ENCODE results near the gene CTBP2. TPM values are rescaled to one million over a fixed set of nuclear protein-coding genes. Genes with fewer than 3 reads are reported as not detected.
A peak's percentile ranks its signal among the peaks of the same experiment; 100 is the strongest.
"Not testable (repeated sequence)": the region's sequence is repeated elsewhere in the genome, so short reads cannot be mapped to it uniquely, and the experiment has no call there.

Gene CTBP2
- total RNA-seq, 1 donor from 2014 or later, result 46.9 TPM

DNA sequence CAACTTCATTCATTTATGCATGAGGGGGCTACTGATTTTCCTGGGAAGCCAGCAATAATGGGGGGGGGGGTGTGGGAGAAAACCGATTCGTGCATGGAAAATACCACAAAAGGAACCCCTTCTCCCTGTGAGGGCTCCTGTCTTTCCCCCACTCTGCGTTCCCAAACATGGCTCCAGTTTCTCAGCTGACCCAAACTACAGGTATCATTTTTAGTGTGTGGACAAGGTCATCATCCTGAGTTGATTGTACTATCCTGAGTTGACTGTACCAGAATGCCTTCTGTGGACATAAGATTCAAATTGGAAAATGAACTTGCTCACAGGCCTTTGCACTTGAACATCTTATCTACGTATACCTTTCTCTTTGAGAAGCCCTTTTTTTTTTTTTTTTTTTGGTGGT, 168.5 kb downstream of the CTBP2 start:
- intact Hi-C loops (cut with DNase I), result loop anchor here (10.0 kb wide), 1 partner anchor 53 kb away; no protein-coding TSS in a partner anchor
- DNase-seq (ENCODE audit: low spot score), result no peak
- no peak for ATAC-seq

DNA sequence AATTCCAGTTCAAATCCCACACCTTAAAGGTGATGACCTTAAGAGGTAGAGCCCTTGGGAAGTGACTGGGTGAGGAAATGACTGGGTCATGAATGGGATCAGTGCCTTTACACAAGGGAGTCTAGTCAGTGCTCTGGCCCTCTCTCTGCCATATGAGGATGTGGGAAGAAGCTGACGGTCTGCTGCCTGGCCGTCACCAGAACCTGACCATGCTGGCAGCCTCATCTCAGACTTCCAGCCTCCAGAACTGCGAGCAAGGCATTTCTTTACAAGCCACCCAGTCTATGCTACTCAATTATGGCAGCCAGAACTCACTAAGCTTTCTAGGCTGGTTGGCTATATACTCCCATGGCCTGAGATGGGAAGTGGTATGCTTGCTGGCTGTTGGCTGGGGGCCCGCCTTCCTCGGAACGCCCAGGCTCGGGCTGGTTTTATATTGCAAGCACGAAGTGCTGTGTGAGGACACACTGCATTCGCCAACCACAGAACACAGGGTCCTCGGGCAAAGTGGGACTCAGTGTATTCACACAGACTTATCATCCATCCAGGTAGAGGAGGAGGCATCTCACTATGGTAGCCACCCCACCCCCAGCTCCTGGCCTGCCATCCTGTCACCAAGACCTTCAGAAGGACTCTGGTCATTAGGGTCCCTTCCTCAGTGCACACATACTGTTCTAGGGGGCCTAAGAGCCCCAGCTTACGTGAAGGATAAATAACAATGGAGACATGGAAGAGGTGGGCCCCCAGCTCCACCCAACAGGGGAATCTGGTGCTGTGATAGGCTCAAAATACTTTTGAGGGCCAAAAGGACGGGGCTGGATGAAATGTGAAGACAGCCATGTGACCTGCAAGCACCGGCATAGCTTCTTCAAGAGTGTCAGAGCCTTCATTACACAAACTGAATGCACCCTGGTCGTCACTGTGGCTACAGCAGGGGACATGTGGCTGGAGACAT, 169.4 kb downstream of the CTBP2 start:
- DNase-seq (ENCODE audit: low spot score), result no peak
- intact Hi-C loops (cut with DNase I), result loop anchor here (10.0 kb wide), 1 partner anchor 54 kb away; no protein-coding TSS in a partner anchor
- ATAC-seq, result no peak

DNA sequence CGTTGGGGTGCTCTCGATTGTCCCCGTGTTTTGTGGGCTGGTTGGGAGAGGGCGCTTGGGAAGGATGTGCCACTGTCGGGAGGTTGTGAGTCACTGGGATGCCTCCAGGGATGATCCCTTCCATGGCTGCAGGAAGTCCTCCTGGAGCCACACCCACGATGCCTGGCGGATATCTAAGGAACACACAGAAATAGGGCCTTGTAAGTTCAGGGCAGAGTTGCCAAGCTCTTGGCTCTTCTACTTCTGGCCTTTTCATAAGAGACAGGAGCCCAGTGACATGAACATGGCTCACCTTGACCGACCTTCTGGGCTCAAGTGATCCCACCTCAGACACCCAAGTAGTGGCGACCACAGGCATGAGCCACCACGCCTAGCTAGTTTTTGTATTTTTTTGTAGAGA, 170.8 kb downstream of the CTBP2 start:
- DNase-seq (ENCODE audit: low spot score) (no peak), ATAC-seq (no peak)
- intact Hi-C loops (cut with DNase I), result no loop called here

DNA sequence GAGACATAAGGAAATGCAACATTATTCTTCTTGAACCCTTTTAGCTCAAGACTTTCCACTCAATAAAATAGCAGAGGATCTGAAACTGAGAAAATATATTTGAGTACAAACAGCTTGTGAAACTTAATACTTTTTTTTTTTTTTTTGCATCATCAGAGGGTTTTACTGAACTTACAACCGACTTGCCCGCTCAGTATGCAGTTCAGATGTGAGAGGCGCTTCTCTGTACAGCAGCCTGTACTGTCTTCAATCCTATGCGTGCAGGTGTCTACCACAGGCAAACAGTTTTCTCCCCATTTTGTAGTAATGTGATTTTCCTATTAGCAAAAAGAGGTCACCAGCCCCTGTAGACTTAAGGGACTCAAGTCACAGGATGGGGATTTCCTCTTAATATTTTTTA, 171.6 kb downstream of the CTBP2 start:
- DNase-seq (ENCODE audit: low spot score); ATAC-seq; intact Hi-C loops (cut with DNase I): not testable (repeated sequence)

DNA sequence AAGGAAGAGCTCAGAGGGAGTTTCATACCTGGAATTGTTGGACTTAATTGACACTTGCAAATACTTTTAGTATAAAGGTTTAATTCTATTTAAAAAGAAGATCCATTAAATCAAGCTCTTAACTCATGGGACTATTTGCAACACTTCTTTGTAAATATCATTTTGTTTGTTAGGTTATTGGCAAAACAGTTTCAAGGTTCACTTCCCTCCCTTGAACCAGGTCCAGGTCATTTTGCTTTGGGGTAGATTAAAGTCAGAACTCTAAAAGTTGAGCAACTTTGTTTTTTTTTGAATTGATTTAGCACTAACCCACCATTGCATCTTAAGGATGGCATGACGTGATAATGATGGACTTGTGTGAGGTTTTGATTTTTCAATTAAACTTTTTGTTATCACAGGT, 172.6 kb downstream of the CTBP2 start:
- intact Hi-C loops (cut with DNase I), result no loop called here
- DNase-seq (ENCODE audit: low spot score), result no peak
- no peak for ATAC-seq

DNA sequence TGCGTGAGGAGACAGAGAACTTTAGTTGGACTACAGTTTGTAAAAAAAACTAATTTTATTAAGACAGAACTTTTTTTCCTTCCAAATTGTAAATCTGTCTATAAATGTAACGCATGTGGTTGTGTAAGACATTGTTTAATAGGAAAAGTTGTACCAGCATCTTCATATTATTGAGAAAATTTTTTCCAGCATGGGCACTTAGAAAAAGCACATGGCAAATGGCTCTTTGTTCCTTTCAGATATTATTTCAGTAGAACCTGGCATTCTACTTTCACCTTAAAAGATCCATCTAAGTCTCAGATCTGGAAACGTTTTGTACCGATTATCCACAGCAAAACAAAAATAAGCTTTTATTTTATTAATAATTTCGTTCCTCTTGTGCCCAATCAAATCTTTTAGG, 175.2 kb downstream of the CTBP2 start:
- intact Hi-C loops (cut with DNase I), result no loop called here
- no peak for ATAC-seq

DNA sequence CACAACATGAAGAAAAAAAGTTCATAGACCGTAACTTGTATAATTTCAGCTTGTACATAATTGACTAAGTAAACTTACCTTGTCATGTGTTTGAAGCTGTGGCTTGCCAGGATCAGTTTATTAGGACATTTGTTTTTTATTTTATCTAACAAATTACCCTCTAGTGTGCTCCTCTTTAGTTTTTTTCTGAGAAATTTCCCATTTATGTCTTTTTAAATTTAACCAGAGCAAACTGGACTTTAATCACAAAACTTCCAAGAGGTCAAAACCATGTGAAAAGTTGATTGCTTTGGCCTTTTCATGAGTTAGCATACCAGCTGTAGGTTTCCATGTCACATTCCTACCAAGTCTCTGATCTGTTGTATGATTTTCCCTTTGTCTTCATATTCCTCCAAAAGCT, 176.0 kb downstream of the CTBP2 start:
- ATAC-seq (no peak), DNase-seq (ENCODE audit: low spot score) (no peak)
- intact Hi-C loops (cut with DNase I), result no loop called here

More for the DNA sequence above, 175.2 kb downstream of the CTBP2 start:
- no peak for DNase-seq (ENCODE audit: low spot score)

DNA sequence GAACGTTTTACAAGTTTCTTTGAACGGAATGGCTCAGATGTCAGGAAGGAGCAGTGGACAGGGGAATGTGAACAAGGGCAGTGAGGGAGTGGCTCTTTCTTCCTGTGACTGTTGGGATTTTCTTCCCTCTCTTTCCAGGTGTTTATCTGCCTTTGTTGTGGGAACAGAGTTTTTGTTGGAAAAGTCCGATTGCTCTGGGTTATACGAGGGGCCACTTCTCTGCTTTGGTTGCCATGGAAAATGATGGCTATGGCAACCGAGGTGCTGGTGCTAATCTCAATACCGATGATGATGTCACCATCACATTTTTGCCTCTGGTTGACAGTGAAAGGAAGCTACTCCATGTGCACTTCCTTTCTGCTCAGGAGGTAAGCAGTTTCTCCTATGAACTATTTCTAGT, 177.0 kb downstream of the CTBP2 start:
- ATAC-seq (no peak), DNase-seq (ENCODE audit: low spot score) (no peak)
- intact Hi-C loops (cut with DNase I), result no loop called here

DNA sequence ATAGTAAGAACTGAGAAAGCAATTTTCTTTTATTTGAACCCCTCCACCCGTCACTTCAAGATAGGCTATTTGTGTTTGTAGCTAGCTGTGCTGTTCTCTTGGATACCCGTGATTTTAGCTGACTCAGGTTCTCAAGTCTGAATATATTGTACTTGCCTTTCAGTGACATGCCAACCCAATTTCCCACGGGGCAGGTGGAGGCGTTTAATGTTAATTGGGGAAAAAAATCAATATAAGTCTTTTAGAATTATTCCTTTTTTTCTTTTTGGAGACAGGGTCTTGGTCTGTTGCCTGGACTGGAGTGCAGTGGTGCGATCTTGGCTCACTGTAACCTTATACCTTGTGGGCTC, 182.0 kb downstream of the CTBP2 start:
- peak; percentile 13 for ATAC-seq
- intact Hi-C loops (cut with DNase I), result no loop called here
- DNase-seq (ENCODE audit: low spot score), result no peak

DNA sequence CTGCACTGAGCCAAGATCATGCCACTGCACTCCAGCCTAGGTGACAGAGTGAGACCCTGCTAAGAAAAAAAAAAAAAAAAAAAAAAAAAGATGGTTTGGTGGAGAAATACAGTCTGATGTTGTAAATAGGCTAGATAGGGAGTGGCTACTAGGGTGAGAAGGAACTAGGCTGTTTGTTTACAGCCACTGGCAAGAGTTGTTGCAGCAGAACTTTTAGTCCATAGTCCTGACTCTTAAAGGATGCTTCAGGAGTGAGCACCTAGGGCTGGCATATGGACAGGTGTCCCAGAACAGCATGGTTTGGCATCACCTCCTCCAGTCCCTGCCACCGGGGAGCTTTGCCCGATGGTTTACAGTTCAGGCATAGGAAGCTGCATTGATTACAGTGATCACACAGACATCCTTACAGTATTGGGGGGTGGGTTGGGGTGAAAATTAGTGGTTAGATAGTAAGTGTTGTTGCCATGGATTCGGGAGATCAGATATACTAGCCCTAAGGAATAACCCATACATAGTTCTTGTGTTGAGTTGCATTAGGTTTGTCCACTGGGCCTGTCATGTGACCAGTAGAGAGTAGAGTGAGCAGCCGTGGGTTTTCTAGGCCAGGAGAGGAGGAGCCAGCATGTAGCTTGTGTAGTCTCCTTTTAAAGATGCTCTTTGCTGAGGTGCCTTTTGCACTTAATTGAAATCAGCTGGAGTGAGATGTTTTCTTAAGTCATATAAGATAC, 182.6 kb downstream of the CTBP2 start:
- no peak for DNase-seq (ENCODE audit: low spot score)
- intact Hi-C loops (cut with DNase I), result no loop called here
- ATAC-seq, result peak; percentile 74

DNA sequence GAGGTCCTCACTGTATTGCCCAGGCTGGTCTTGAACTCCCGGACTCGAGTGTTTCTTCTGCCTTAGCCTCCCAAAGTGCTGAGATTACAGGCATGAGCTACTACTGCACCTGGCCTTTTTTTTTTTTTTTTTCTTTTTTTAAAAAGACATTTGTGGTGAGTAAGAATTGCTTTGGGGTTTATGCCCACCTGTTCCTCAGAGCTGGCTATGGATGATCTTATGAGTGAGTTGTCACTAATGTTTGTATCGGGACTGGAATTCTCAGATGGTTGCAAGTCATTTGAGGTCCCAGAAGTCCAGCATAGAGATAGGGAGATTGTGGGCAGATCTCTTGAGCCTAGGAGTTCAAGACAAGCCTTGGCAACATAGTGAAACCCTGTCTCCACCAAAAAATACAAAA, 183.2 kb downstream of the CTBP2 start:
- intact Hi-C loops (cut with DNase I), result no loop called here
- ATAC-seq (no peak), DNase-seq (ENCODE audit: low spot score) (no peak)

DNA sequence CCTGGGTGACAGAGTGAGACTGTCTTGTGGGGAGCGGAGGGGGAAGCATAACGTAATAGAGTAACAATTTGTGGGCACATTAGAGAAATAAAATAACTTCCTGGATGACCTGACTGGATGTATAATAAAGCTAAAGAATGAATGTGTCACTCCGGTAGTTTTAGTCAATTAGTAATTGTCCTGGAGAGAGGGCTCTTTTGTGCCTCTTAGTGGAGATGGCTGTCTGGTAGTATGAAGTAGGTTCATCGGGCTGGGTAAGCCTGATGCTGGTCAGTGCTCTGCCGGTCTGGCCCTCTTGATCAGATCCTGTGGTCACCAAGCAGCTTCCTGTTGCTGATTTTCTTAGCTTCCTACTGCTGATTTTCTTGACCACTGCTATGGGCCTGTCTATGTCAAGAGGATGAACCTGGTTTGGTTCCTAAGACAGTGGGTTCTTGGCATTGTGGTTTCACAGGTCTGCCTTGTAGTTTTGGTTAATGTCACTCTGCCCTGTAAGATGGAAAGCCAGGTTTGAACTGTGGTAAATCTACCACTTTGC, 184.3 kb downstream of the CTBP2 start:
- intact Hi-C loops (cut with DNase I), result no loop called here
- DNase-seq (ENCODE audit: low spot score) (no peak), ATAC-seq (no peak)

DNA sequence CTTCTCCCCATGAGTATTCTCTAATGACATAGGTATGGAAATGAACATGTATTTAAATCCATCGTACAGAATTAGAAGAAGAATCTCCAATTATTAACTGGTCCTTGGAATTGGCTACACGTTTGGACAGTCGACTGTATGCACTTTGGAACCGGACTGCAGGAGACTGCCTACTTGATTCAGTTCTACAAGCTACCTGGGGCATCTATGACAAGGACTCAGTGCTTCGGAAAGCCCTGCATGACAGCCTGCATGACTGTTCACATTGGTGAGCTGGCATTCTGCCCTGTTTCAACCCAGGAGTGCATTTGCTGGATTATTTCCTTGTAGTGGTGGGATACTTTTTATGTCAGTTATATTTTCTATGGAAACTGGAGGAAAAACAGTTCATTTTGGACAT, 186.2 kb downstream of the CTBP2 start:
- ATAC-seq (no peak), DNase-seq (ENCODE audit: low spot score) (no peak)
- intact Hi-C loops (cut with DNase I), result no loop called here

DNA sequence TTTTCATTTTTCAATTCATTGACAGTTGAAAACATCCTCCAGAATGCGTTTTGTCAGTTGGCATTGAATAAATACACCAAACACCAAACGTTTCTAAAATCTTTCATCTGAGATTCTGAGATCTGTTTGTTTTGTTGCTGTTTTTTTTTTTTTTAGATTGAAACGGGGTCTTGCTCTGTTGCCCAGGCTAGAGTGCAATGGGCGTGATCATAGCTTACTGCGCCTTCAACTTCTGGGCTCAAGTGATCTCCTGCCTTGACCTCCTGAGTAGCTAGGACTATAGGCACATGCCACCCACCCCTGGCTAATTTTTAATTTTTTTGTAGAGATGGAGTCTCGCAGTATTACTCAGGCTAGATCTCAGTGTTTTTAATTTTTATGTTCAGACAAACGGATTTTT, 187.7 kb downstream of the CTBP2 start:
- intact Hi-C loops (cut with DNase I), result no loop called here
- ATAC-seq, result no peak

DNA sequence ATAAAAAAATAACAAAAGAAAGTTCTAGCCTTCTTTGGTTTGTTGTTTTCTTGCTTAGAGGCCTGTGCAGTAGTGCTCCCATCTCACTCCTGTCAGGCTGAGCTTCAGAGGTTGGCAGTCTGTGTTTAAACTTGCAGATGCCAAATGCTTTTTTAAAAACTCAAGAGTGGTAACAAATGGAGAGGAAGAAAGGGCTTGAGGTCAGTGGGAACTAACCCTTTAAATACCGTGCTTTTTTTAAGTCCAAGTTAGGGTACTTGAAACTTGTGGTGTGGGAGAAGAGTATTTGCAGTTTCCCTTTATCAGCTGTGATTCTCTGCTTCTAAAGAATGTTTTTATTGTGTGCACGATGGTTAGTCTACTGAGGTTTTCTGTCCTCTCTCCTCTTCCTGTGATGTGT, 189.1 kb downstream of the CTBP2 start:
- ATAC-seq, result no peak
- intact Hi-C loops (cut with DNase I), result no loop called here

More for the DNA sequence above, 187.7 kb downstream of the CTBP2 start:
- DNase-seq (ENCODE audit: low spot score), result no peak

DNA sequence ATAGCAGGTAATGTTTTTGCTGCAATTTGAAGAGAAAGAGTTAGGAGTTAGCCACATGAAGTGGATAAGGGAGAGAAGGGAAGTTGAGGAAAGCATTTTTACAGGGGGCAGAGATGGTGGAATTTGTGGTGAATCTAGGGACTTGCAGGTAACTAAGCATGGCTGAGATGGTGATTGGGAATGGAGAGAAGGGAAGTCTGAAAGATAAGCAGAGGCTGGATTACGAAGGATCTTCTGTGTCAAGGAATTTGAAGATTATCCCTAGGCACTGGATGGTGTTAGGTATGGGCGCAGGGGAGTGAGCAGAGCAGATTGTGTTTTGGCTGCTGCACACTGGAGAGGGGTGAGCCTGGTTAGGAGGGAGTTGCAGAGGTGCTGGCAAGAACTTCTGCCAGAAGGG, 193.1 kb downstream of the CTBP2 start:
- intact Hi-C loops (cut with DNase I), result loop anchor here (10.0 kb wide), 1 partner anchor 738 kb away; no protein-coding TSS in a partner anchor
- DNase-seq (ENCODE audit: low spot score) (no peak), ATAC-seq (no peak)

More for the DNA sequence above, 189.1 kb downstream of the CTBP2 start:
- DNase-seq (ENCODE audit: low spot score), result no peak

DNA sequence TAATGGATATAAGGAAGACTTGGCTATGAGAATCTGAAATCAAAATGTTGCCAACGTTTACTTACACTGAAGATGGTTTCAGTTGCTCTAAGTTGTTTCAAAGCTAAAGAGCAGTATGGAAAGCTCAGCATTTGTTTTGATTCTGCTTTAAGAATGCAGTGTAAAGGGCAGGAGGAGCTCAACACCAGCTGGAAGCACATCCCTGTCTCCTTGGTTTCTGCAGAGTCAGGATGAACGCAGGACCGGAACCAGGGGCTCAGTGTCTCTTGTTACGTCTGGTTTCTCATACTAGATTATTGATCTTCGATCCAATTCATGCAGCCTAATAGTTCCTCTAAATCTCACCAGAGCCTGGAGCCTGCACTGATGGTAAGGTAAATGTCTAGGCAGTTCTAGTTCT, 194.4 kb downstream of the CTBP2 start:
- DNase-seq (ENCODE audit: low spot score) (no peak), ATAC-seq (no peak)
- intact Hi-C loops (cut with DNase I), result loop anchor here (10.0 kb wide), 1 partner anchor 739 kb away; no protein-coding TSS in a partner anchor

DNA sequence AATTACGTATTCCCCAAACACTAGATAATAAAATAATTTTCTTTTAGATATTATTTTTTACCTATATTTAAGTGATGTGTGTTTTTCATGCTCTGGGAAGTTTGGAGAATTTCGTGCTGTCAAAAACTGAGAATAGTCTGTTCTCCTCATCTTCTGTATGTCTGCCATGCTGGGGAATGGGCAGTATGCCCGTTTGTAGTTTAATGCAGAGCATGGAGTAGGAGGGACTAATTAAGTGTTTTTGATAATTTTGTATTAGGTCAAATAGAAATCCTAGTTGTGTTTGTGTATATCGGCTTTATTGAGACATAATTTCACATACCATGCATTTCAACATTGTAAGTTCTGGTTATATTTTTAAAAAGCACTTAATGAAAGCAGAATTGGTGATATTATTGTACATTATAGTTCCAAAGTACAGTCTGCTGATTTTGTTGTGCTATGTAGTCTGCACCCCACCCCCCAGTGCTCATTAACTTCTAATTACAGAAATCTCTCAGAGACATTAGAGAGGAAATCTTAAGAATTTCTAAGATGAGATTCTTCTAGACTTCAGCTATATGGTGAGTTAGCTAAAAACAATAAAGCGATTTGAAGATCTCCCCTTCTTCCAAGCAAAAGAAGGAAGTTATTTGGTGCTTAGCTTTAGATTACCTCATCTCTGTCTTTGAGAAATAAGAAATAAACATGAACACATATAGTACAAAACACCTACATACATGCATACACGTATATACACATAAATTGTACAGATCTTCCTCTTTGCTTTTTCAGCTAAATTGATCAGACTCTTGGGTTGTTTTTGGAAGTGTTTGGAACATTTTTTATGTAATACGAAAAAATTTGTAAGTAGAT, 196.3 kb downstream of the CTBP2 start:
- intact Hi-C loops (cut with DNase I), result loop anchor here (10.0 kb wide), 1 partner anchor 741 kb away; no protein-coding TSS in a partner anchor
- DNase-seq (ENCODE audit: low spot score) (no peak), ATAC-seq (no peak)

DNA sequence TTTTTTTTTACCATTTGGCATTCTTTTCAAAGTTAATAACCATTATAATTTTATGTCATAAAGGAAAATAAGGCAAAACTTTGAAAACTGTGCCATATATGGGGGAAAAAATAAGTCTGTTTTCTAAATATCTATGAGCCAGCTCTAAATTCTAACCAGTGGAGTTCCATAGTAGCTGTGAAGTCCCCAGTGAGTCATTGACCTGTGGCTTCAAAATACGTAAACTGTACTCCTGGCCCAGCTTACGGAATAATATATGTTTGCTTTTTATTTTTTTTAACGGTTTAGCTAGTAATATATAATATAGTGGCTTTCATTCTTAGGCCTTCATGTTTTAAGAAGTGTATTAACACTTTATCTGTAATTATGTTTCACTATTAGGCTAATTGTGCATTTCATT, 197.9 kb downstream of the CTBP2 start:
- no peak for DNase-seq (ENCODE audit: low spot score)
- no peak for ATAC-seq
- intact Hi-C loops (cut with DNase I), result loop anchor here (10.0 kb wide), 1 partner anchor 742 kb away; no protein-coding TSS in a partner anchor

All from sciatic nerve (tissue), 2 donors.